GM12878 (cell line): ENCODE measurements around the gene TRERF1. TPM values are rescaled to one million over a fixed set of nuclear protein-coding genes. Genes with fewer than 3 reads are reported as not detected.
A peak's percentile ranks its signal among the peaks of the same experiment; 100 is the strongest.

ENCODE experiments used
- ASH2L ChIP-seq: fragments of 300-600, 200-600 bp; sonication (generic); IDR thresholded peaks from 2 replicates; pipeline ENCODE4 v1.6.1; 2017; ENCODE audit warnings: low read depth, mild to moderate bottlenecking, borderline replicate concordance
- BRCA1 ChIP-seq: IDR thresholded peaks from 2 replicates; pipeline ENCODE4 v1.6.1; 2011; ENCODE audit warnings: low read depth, low read length, improper control_type of control experiment
- CBX3 ChIP-seq: fragments of 200-600 bp; sonication (generic); IDR thresholded peaks from 2 replicates; pipeline ENCODE4 v1.6.1; 2016; ENCODE audit warnings: low read depth, borderline replicate concordance
- CREM ChIP-seq: IDR thresholded peaks from 2 replicates; pipeline ENCODE4 v1.6.1; 2014; ENCODE audit warnings: antibody characterized with exemption, low read depth
- FOXM1 ChIP-seq: IDR thresholded peaks from 2 replicates; pipeline ENCODE4 v1.6.1; 2012; ENCODE audit warnings: low read depth, mild to moderate bottlenecking, inconsistent platforms, low read length, moderate library complexity
- HCFC1 ChIP-seq: fragments of 150-350 bp; IDR thresholded peaks from 2 replicates; pipeline ENCODE4 v1.6.1; 2014; ENCODE audit warnings: low read length
- IKZF2 ChIP-seq, 2 experiments: fragments of 450-650 bp; IDR thresholded peaks; 2 replicates each; pipeline ENCODE4 v1.6.1; 2017; ENCODE audit warnings: mild to moderate bottlenecking in 2 of 2, moderate library complexity in 2 of 2
- IRF5 ChIP-seq: fragments of 450-650 bp; IDR thresholded peaks from 2 replicates; pipeline ENCODE4 v1.6.1; 2017; ENCODE audit warnings: borderline replicate concordance
- MYB ChIP-seq: fragments of 150-350 bp; IDR thresholded peaks from 2 replicates; pipeline ENCODE4 v1.6.1; 2014; ENCODE audit warnings: mild to moderate bottlenecking, low read depth, low read length, borderline replicate concordance
- NFYA ChIP-seq: IDR thresholded peaks from 2 replicates; pipeline ENCODE4 v1.6.1; 2011; ENCODE audit warnings: low read depth, mild to moderate bottlenecking, low read length, improper control_type of control experiment, borderline replicate concordance
- PAX5 ChIP-seq: IDR thresholded peaks from 2 replicates; pipeline ENCODE4 v1.6.1; 2011; ENCODE audit warnings: low read depth, low read length, borderline replicate concordance
- POLR2AphosphoS5 ChIP-seq: IDR thresholded peaks from 2 replicates; pipeline ENCODE4 v1.6.1; 2011; ENCODE audit warnings: mild to moderate bottlenecking, low read length, inconsistent platforms
- RB1 ChIP-seq: fragments of 450-650 bp; formaldehyde crosslinking; IDR thresholded peaks from 2 replicates; pipeline ENCODE4 v1.6.1; 2017; ENCODE audit warnings: mild to moderate bottlenecking, borderline replicate concordance
- REST ChIP-seq: IDR thresholded peaks from 2 replicates; pipeline ENCODE4 v1.6.1; 2012; ENCODE audit warnings: mild to moderate bottlenecking, low read depth, low read length
- RUNX3 ChIP-seq: IDR thresholded peaks from 2 replicates; pipeline ENCODE4 v1.6.1; 2012; ENCODE audit warnings: low read length, inconsistent platforms
- SMC3 ChIP-seq: IDR thresholded peaks from 2 replicates; pipeline ENCODE4 v1.6.1; 2011; ENCODE audit warnings: low read length, improper control_type of control experiment, borderline replicate concordance
- SREBF1 ChIP-seq: IDR thresholded peaks from 2 replicates; pipeline ENCODE4 v1.6.1; 2012; ENCODE audit warnings: mild to moderate bottlenecking, low read length
- TAF1 ChIP-seq: IDR thresholded peaks from 2 replicates; pipeline ENCODE4 v1.6.1; 2011; ENCODE audit warnings: mild to moderate bottlenecking, low read depth, low read length, borderline replicate concordance
- TCF3 ChIP-seq: IDR thresholded peaks from 2 replicates; pipeline ENCODE4 v1.6.1; 2012; ENCODE audit warnings: low read depth, mild to moderate bottlenecking, low read length, borderline replicate concordance; ENCODE audit not compliant: insufficient read depth
- YBX1 ChIP-seq: fragments of 450-650 bp; IDR thresholded peaks from 2 replicates; pipeline ENCODE4 v1.6.1; 2016; ENCODE audit warnings: antibody characterized with exemption
- ZNF687 ChIP-seq: fragments of 450-650 bp; IDR thresholded peaks from 2 replicates; pipeline ENCODE4 v1.6.1; 2017; ENCODE audit warnings: mild to moderate bottlenecking, moderate library complexity
- polyA plus RNA-seq, 11 experiments: library from polyadenylated mRNA; depleted of rRNA in 4 of 11; unstranded in 6 of 11; stranded (reverse) in 5 of 11; fragments of >200 nt; fragmentation: Nextera tagmentation in 4 of 11; fragmentation: Illumina TruSeq in 1 of 11; extraction: Ambion mirVana in 4 of 11; extraction: Trizol in 1 of 11; gene quantifications; 1 replicate in 1 of 11; 2 replicates in 10 of 11; pipeline versions ENCODE4 v1.2.1 to v1.2.3, GENCODE V29; 2011 to 2016; ENCODE audit warnings: inconsistent platforms in 2 of 11, missing spikeins in 2 of 11, low read depth in 1 of 11
- total RNA-seq, 4 experiments: library from RNA; depleted of rRNA in 3 of 4; stranded (reverse); fragments of >200 nt in 3 of 4; fragmentation: Illumina TruSeq in 1 of 4; extraction: Trizol in 1 of 4; gene quantifications; 2 replicates each; pipeline versions ENCODE4 v1.2.1 to v1.2.3, GENCODE V29; 2013 to 2021

Gene TRERF1
- total and polyA plus RNA-seq, 10 of the 15 experiments (the other 5 are each of a cell fraction or from before 2014, with no cell fraction given) = 2.2 to 19.4 (median 7.2) TPM

GRCh38 chr6:42224222-42225028, 227.3 kb downstream of the TRERF1 start (continued):
- no peak for TF ChIP-seq ZNF687
- TF ChIP-seq PAX5 = peak; percentile 73; the same call in 1 of the 2 replicates
- TF ChIP-seq YBX1 = no peak
- TF ChIP-seq BRCA1 = no peak
- no peak for TF ChIP-seq RB1
- TF ChIP-seq SMC3 = no peak
- no peak for TF ChIP-seq TAF1
- peak; percentile 95 for TF ChIP-seq CREM
- TF ChIP-seq POLR2AphosphoS5 = no peak
- peak; percentile 57 to 63; a peak in 2 of 4 replicates for TF ChIP-seq IKZF2 (IDR thresholded peaks at IDR 0.05)
- no peak for TF ChIP-seq REST
- peak; percentile 30; the same call in 1 of the 2 replicates for TF ChIP-seq SREBF1
- no peak for TF ChIP-seq NFYA
- TF ChIP-seq RUNX3 = peak; percentile 71
- no peak for TF ChIP-seq ASH2L
- no peak for TF ChIP-seq IRF5
- TF ChIP-seq HCFC1 = no peak
- no peak for TF ChIP-seq MYB
- TF ChIP-seq FOXM1 = peak; percentile 81
- no peak for TF ChIP-seq CBX3
- TF ChIP-seq TCF3 = peak; percentile 80; the same call in 1 of the 2 replicates
